ENCODE data around the gene SMAD5. TPM values are rescaled to one million over a fixed set of nuclear protein-coding genes. Genes with fewer than 3 reads are reported as not detected.

Gene SMAD5
- total RNA-seq, 1 donor from 2014 or later: 30.4 TPM

GRCh38 chr5:136089791-136090190 lies 42.9 kb upstream of the SMAD5 start:
- ATAC-seq (ENCODE audit: low read depth): no peak
- POLR2A ChIA-PET: no interaction called here
- no peaks in the 10 kb centered on the region for H3K9me3 Mint-ChIP-seq
- no peaks in the 10 kb centered on the region for H3K36me3 Mint-ChIP-seq (ENCODE audit: low read depth)
- H3K4me3 Mint-ChIP-seq: no peak overlapping the region
- no peak for TF ChIP-seq CTCF (IDR thresholded peaks at IDR 0.05)
- CTCF ChIA-PET: no interaction called here
- DNase-seq: no peak
- peaks cover 9% of the 10 kb centered on the region for H3K27me3 Mint-ChIP-seq
- H3K27ac Mint-ChIP-seq: no peak overlapping the region
- intact Hi-C loops (cut with micrococcal nuclease): no loop called here
- no peaks in the 10 kb centered on the region for H3K4me1 Mint-ChIP-seq

GRCh38 chr5:136090319-136090718 lies 42.3 kb upstream of the SMAD5 start:
- no peaks in the 10 kb centered on the region for H3K36me3 Mint-ChIP-seq (ENCODE audit: low read depth)
- TF ChIP-seq CTCF (IDR thresholded peaks at IDR 0.05): no peak
- no peaks in the 10 kb centered on the region for H3K4me1 Mint-ChIP-seq
- no peak for ATAC-seq (ENCODE audit: low read depth)
- no peak overlapping the region for H3K27ac Mint-ChIP-seq
- H3K4me3 Mint-ChIP-seq: no peak overlapping the region
- intact Hi-C loops (cut with micrococcal nuclease): no loop called here
- DNase-seq: no peak
- ChIA-PET CTCF (no interaction called here), POLR2A (no interaction called here)
- peaks cover 10% of the 10 kb centered on the region for H3K27me3 Mint-ChIP-seq
- H3K9me3 Mint-ChIP-seq: no peaks in the 10 kb centered on the region

- Mint-ChIP-seq H3K4me1 (no peaks in the 10 kb centered on the region), H3K9me3 (no peaks in the 10 kb centered on the region), H3K27me3 (peaks cover 26% of the 10 kb centered on the region), H3K27ac (no peak overlapping the region), H3K4me3 (no peak overlapping the region), H3K36me3 (ENCODE audit: low read depth) (no peaks in the 10 kb centered on the region)
- POLR2A ChIA-PET: no interaction called here
- DNase-seq (no peak), ATAC-seq (ENCODE audit: low read depth) (no peak)
- CTCF ChIA-PET: no interaction called here
- no peak for TF ChIP-seq CTCF (IDR thresholded peaks at IDR 0.05)
- intact Hi-C loops (cut with micrococcal nuclease): no loop called here
Measured at GRCh38 chr5:136094189-136094912, 38.3 kb upstream of the SMAD5 start.

GRCh38 chr5:136094913-136095641 lies 37.6 kb upstream of the SMAD5 start:
- Mint-ChIP-seq H3K27me3 (peaks cover 26% of the 10 kb centered on the region), H3K36me3 (ENCODE audit: low read depth) (no peaks in the 10 kb centered on the region), H3K4me1 (no peaks in the 10 kb centered on the region), H3K9me3 (no peaks in the 10 kb centered on the region), H3K4me3 (no peak overlapping the region), H3K27ac (no peak overlapping the region)
- TF ChIP-seq CTCF (IDR thresholded peaks at IDR 0.05): no peak
- intact Hi-C loops (cut with micrococcal nuclease): no loop called here
- POLR2A ChIA-PET: no interaction called here
- ATAC-seq (ENCODE audit: low read depth) (no peak), DNase-seq (no peak)
- CTCF ChIA-PET: no interaction called here

GRCh38 chr5:136098176-136098575 lies 34.5 kb upstream of the SMAD5 start:
- Mint-ChIP-seq H3K4me1 (no peaks in the 10 kb centered on the region), H3K27me3 (peaks cover 26% of the 10 kb centered on the region), H3K9me3 (no peaks in the 10 kb centered on the region), H3K4me3 (no peak overlapping the region), H3K36me3 (ENCODE audit: low read depth) (no peaks in the 10 kb centered on the region), H3K27ac (no peak overlapping the region)
- CTCF ChIA-PET: no interaction called here
- intact Hi-C loops (cut with micrococcal nuclease): no loop called here
- POLR2A ChIA-PET: no interaction called here
- TF ChIP-seq CTCF (IDR thresholded peaks at IDR 0.05): no peak
- DNase-seq: no peak
- no peak for ATAC-seq (ENCODE audit: low read depth)

Measured in activated B cell treated with CpG ODN at 0.5 μM for 24 hours (primary cell).